ENCODE measurements around the gene STXBP5. TPM values are rescaled to one million over a fixed set of nuclear protein-coding genes. Genes with fewer than 3 reads are reported as not detected.
A peak's percentile ranks its signal among the peaks of the same experiment; 100 is the strongest.
"Not testable (repeated sequence)": the region's sequence is repeated elsewhere in the genome, so short reads cannot be mapped to it uniquely, and the experiment has no call there.

STXBP5 gene
- total RNA-seq, 2 experiments from 2014 or later = 21.0 to 22.5 TPM

DNA sequence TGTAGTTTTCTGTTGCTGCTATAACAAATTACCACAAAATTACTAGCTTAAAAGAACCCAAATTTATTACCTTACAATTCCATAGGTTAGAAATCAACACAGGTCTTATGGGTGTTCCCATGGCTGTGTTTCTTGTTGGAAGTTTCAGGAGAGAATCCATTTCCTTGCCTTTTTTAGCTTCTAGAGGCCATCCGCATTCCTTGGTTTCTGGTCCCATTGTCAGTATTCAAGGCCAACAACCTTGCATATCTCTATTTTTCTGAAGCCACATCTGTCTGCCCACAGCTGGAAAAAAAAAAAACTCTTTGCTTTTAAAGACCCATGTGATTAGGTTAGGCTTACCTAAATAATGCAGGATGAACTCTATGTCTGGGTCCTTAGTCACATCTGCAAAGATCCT, 174.6 kb downstream of the STXBP5 start:
- Histone ChIP-seq H3K27me3 (ENCODE audit: control insufficient read depth in 1 of 2, insufficient read depth in 2 of 2, low read length in 2 of 2) (no peaks in the 10 kb centered on the region), H3K4me1 (ENCODE audit: insufficient read depth, low read length) (no peaks in the 10 kb centered on the region), H3K27ac (ENCODE audit: low read depth in 1 of 2, low read length in 2 of 2) (no peak overlapping the region), H3K36me3 (ENCODE audit: insufficient read depth, low read length) (peaks cover 13% of the 10 kb centered on the region), H3K9me3 (ENCODE audit: control insufficient read depth in 1 of 2, insufficient read depth in 1 of 2, low read length in 2 of 2) (no peaks in the 10 kb centered on the region), H3K4me3 (ENCODE audit: low read length) (no peak overlapping the region)
- Mint-ChIP-seq H3K4me3 (no peak overlapping the region), H3K4me1 (ENCODE audit: low read depth) (no peaks in the 10 kb centered on the region), H3K27ac (no peak overlapping the region), H3K36me3 (ENCODE audit: low read depth) (peaks cover 81% of the 10 kb centered on the region), H3K27me3 (no peaks in the 10 kb centered on the region), H3K9me3 (no peaks in the 10 kb centered on the region)
- DNase-seq (no peak), ATAC-seq (ENCODE audit: poor library complexity) (no peak)
- TF ChIP-seq, protein P1, sequence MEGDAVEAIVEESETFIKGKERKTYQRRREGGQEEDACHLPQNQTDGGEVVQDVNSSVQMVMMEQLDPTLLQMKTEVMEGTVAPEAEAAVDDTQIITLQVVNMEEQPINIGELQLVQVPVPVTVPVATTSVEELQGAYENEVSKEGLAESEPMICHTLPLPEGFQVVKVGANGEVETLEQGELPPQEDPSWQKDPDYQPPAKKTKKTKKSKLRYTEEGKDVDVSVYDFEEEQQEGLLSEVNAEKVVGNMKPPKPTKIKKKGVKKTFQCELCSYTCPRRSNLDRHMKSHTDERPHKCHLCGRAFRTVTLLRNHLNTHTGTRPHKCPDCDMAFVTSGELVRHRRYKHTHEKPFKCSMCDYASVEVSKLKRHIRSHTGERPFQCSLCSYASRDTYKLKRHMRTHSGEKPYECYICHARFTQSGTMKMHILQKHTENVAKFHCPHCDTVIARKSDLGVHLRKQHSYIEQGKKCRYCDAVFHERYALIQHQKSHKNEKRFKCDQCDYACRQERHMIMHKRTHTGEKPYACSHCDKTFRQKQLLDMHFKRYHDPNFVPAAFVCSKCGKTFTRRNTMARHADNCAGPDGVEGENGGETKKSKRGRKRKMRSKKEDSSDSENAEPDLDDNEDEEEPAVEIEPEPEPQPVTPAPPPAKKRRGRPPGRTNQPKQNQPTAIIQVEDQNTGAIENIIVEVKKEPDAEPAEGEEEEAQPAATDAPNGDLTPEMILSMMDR (IDR thresholded peaks at IDR 0.05) = no peak
- POLR2A ChIA-PET = no interaction called here
- intact Hi-C loops (cut with DNase I, micrococcal nuclease) = no loop called here
- CTCF ChIA-PET = no interaction called here

DNA sequence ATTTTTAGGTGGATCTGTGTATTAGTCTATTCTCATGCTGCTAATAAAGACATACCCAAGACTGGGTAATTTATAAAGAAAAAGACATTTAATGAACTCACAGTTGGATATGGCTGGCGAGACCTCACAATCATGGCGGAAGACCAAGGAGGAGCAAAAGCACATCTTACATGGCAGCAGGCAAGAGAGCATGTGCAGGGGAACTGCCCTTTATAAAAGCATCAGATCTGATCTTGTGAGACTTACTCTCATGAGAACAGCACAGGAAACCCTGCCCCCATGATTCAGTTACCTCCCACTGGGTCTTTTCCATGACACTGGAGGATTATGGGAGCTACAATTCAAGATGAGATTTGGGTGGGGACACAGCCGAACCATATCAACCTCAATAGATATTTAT, 176.6 kb downstream of the STXBP5 start:
- DNase-seq; H3K4me3 Mint-ChIP-seq; intact Hi-C loops (cut with DNase I, micrococcal nuclease); H3K9me3 Mint-ChIP-seq; H3K27ac Mint-ChIP-seq; POLR2A ChIA-PET; H3K4me1 Mint-ChIP-seq (ENCODE audit: low read depth); H3K9me3 ChIP-seq (ENCODE audit: control insufficient read depth in 1 of 2, insufficient read depth in 1 of 2, low read length in 2 of 2); H3K27me3 Mint-ChIP-seq; CTCF ChIA-PET; H3K4me3 ChIP-seq (ENCODE audit: low read length); H3K4me1 ChIP-seq (ENCODE audit: insufficient read depth, low read length); H3K27ac ChIP-seq (ENCODE audit: low read depth in 1 of 2, low read length in 2 of 2); ATAC-seq (ENCODE audit: poor library complexity); H3K27me3 ChIP-seq (ENCODE audit: control insufficient read depth in 1 of 2, insufficient read depth in 2 of 2, low read length in 2 of 2): not testable (repeated sequence)
- peaks cover 12% of the 10 kb centered on the region for H3K36me3 ChIP-seq (ENCODE audit: insufficient read depth, low read length)
- peaks cover 87% of the 10 kb centered on the region for H3K36me3 Mint-ChIP-seq (ENCODE audit: low read depth)

DNA sequence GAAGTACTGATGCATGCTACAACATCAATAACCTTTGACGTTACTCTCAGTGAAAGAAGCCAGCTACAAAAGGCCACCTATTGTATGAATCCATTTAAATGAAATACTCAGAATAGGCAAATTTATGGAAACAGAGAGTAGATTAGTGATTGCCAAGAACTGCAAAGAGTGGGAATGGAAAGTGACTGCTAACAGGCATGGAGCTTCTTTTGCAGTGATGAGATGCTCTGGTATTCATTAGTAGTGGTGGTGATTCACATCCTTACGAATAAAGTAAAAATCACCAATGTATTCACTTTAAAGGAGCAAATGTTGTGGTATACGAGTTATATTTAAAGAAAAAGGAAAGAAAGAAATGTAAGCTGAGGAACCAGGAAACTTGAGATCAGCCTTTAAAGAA, 177.5 kb downstream of the STXBP5 start:
- H3K9me3 Mint-ChIP-seq = no peaks in the 10 kb centered on the region
- no peaks in the 10 kb centered on the region for H3K27me3 Mint-ChIP-seq
- no peaks in the 10 kb centered on the region for H3K9me3 ChIP-seq (ENCODE audit: control insufficient read depth in 1 of 2, insufficient read depth in 1 of 2, low read length in 2 of 2)
- H3K36me3 ChIP-seq (ENCODE audit: insufficient read depth, low read length) = peaks cover 10% of the 10 kb centered on the region
- H3K27me3 ChIP-seq (ENCODE audit: control insufficient read depth in 1 of 2, insufficient read depth in 2 of 2, low read length in 2 of 2) = no peaks in the 10 kb centered on the region
- TF ChIP-seq, protein P1 (IDR thresholded peaks at IDR 0.05) = no peak
- no peak overlapping the region for H3K27ac Mint-ChIP-seq
- no peak overlapping the region for H3K4me3 ChIP-seq (ENCODE audit: low read length)
- POLR2A ChIA-PET = no interaction called here
- H3K36me3 Mint-ChIP-seq (ENCODE audit: low read depth) = peaks cover 80% of the 10 kb centered on the region
- no peak overlapping the region for H3K4me3 Mint-ChIP-seq
- intact Hi-C loops (cut with DNase I, micrococcal nuclease) = no loop called here
- H3K4me1 Mint-ChIP-seq (ENCODE audit: low read depth) = no peaks in the 10 kb centered on the region
- ATAC-seq (ENCODE audit: poor library complexity) (no peak), DNase-seq (no peak)
- no peak overlapping the region for H3K27ac ChIP-seq (ENCODE audit: low read depth in 1 of 2, low read length in 2 of 2)
- CTCF ChIA-PET = no interaction called here
- no peaks in the 10 kb centered on the region for H3K4me1 ChIP-seq (ENCODE audit: insufficient read depth, low read length)

DNA sequence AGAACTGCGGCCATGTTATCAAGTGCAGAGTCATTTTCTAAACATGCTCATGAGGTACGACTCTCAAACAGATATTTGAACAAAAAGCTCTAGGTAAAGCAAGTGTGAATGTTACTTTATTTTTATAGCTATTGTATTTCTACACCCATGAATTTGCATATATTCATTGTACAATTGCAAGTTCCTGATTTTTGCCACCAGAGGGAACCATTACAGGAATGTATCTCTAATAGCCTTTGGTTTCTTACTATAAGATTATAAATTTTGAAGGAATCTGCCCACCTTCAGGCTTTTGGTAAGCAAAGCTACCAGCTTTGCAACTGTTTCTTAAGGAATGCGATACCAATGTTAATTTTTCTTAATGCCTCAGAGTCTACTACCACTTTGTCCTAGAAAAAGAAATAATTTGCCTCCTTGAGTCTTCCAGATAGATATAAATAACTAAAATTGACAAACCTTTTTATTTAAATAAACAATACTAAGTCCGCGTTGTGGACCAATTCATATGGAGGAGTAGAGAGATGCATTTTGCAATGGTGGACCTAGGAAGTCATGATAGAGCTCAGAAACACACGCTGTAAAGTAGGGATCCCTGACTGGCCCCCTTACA, 178.8 kb downstream of the STXBP5 start:
- no peaks in the 10 kb centered on the region for H3K9me3 Mint-ChIP-seq
- Histone ChIP-seq H3K27me3 (ENCODE audit: control insufficient read depth in 1 of 2, insufficient read depth in 2 of 2, low read length in 2 of 2) (no peaks in the 10 kb centered on the region), H3K36me3 (ENCODE audit: insufficient read depth, low read length) (peaks cover 10% of the 10 kb centered on the region), H3K9me3 (ENCODE audit: control insufficient read depth in 1 of 2, insufficient read depth in 1 of 2, low read length in 2 of 2) (no peaks in the 10 kb centered on the region), H3K27ac (ENCODE audit: low read depth in 1 of 2, low read length in 2 of 2) (no peak overlapping the region), H3K4me1 (ENCODE audit: insufficient read depth, low read length) (no peaks in the 10 kb centered on the region), H3K4me3 (ENCODE audit: low read length) (no peak overlapping the region)
- H3K27ac Mint-ChIP-seq = no peak overlapping the region
- CTCF ChIA-PET = interaction anchor here (1.2 kb wide), 2 partner anchors 33 to 452 kb away, joined by 3 to 4 read pairs; no protein-coding TSS in a partner anchor
- no peak overlapping the region for H3K4me3 Mint-ChIP-seq
- intact Hi-C loops (cut with DNase I, micrococcal nuclease) = no loop called here
- peaks cover 79% of the 10 kb centered on the region for H3K36me3 Mint-ChIP-seq (ENCODE audit: low read depth)
- no peaks in the 10 kb centered on the region for H3K27me3 Mint-ChIP-seq
- DNase-seq (peak in 2 of 14 experiments; percentile 3 to 7), ATAC-seq (ENCODE audit: poor library complexity) (no peak)
- TF ChIP-seq, protein P1 (IDR thresholded peaks at IDR 0.05) = peak; percentile 39
- POLR2A ChIA-PET = interaction anchor here (0.6 kb wide), 1 partner anchor 141 kb away, joined by 3 read pairs; no protein-coding TSS in a partner anchor
- H3K4me1 Mint-ChIP-seq (ENCODE audit: low read depth) = no peaks in the 10 kb centered on the region
